T-helper 1 cell (primary cell): Measurements from ENCODE around the gene RARRES1.

ENCODE experiments used
- DNase-seq, 5 donors: peaks; one replicate each; pipeline ENCODE4 v3.0.0-alpha.2; 2012 to 2020
- total RNA-seq, 4 donors: gene quantifications; one replicate each; lab custom pipeline; 2026; lab: John Stamatoyannopoulos, UW

Gene RARRES1, protein sequence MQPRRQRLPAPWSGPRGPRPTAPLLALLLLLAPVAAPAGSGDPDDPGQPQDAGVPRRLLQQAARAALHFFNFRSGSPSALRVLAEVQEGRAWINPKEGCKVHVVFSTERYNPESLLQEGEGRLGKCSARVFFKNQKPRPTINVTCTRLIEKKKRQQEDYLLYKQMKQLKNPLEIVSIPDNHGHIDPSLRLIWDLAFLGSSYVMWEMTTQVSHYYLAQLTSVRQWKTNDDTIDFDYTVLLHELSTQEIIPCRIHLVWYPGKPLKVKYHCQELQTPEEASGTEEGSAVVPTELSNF
- total RNA-seq: 0 to 0.12 (median 0) reads per million in 4 donors

DNA sequence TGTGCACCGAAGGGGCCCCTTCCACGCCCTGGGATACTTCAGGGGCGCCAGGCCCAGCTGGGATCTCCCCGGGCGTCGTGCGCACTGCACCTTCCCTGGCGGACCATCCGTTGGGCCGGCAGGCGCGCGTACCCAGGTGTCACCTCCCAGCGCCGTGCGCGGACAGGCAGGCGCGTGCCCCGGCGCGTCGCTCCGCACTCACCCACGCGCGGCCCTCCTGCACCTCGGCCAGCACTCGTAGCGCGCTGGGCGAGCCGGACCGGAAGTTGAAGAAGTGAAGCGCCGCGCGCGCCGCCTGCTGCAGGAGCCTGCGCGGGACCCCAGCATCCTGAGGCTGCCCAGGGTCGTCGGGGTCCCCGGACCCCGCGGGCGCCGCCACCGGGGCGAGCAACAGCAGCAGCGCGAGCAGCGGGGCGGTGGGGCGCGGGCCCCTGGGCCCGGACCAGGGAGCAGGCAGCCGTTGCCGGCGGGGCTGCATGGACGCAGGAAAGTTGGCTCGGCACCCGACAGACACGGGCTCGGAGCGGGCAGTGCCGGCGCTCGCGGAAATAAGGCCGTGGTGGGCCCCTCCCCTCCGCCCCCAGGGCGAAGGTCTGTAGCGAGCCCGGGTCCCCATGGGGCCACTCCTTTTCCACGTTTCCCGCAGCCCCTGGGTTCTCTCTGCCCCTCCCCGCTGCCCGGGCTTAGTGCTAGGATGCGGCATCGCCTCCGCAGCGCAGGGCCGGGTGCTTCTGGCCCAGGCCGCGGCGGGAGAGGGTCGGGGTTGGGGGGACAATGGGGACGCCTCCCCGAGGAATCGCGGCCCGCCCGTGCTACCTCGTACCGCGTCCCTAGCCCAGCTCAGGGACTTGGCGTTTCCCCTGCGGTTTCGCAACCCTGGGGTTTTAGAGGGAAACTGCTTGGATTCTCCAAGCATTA, at the start of gene RARRES1:
TSS of gene RARRES1 (minus strand) at position 520 of the 918 bp plus-strand sequence. CDS start at position 478, 42 bp downstream.
- peak in 2 of 5 donors; percentile 22 to 43 for DNase-seq

DNA sequence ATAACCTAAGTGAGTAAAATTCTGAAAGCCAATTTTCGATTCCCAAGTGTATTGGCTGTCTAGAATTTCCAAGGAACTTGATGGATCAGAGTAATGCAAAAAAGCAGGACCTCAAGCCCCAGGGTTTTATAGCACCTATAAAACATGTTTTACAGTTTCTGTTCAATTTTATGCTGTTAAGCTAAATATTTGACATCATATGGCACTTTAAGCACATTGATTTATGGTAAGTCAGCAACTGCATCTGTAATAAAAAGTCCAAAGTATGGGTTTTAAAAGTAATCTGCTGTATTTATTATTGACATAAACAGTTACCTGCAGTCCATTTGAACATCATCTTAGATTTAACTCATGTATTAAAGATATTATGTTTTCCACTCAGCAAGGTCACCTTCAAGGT, 49.6 kb upstream of the RARRES1 start:
- no peak for DNase-seq

- no peak for DNase-seq
Observed at GRCh38 chr3:158781191-158781590, 48.9 kb upstream of the RARRES1 start.

GRCh38 chr3:158780766-158781165, 48.5 kb upstream of the RARRES1 start:
- DNase-seq: no peak

DNA sequence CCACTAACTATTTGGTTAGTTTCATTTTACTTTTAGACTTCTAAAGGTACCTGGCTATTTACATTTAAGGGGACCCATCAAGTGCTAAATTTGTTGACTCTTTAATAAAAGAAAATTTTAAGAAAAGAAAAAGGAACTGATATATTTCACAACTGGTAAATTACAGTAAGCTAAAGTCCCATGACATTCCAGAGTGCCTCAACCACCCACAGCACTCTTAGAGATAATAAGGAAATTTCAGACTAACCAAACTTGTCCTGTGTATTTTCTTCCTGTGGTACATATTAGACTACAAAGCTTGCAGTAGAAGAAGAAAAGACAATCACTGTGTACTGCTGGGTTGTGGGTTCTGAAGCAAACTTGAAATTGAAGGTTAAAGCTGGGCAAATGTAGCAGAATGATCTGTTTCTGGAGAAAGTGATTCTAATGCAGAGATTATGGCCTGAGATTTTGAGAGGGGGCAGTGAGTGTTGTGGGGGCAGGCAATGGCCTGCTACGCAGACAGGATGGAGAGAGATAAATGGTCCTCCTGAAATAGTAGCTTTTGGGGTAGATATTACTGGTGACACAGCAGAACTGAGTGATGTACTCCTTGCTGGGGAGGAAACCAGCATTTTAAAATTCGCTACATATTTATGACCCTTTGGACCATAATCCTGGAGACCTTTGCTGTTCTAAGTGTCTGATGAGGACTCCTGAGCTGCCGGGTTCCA, 45.1 kb upstream of the RARRES1 start:
- no peak for DNase-seq

GRCh38 chr3:158776531-158776930, 44.3 kb upstream of the RARRES1 start:
- DNase-seq: no peak

DNA sequence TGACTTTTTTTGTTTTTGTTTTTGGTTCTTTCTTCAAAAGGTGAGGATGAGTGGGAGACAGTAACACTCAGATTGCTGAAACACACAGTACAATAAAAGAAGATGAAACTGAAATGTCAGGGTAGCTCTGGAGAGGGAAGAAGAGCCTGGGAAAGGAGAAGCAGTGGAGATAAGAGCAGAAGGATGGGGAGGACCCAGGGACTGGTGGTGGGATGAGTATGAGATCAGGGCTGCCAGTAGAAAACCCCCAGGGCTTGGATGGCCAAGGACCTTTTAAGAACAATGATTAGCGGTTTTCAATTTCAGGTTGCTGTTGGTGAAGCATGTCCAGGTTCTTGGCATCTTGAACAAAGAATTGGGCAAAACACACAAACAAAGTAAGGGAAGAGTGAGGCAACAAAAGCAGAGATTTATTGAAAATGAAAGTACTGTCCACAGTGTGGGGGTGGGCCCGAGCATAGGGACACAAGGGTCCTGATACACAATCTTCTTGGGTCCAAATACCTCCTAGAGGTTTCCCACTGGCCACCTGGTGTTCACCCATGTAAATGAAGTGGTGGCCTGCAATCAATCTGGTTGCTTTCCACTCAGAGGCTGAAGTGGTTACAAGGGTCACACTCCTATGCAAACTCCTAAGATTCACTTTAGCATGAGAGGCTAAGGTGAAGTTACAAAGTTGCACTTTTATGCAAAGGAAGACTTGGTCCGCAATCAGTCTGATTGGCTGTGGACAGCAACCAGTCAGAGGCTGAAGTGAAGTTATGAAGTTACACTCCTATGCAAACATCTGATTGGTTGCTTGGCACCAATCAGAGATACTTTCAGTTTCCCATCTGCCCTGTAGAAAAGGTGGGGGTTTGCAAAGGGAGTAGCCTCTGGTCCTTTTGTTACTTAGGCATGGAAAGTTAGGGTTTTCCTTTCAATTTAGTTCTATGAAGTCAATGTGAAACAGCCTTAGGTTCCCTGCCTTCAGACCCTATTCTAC, 43.5 kb upstream of the RARRES1 start:
- DNase-seq: peak in 1 of 5 donors; percentile 4

GRCh38 chr3:158774965-158775364, 42.7 kb upstream of the RARRES1 start:
- DNase-seq: no peak

DNA sequence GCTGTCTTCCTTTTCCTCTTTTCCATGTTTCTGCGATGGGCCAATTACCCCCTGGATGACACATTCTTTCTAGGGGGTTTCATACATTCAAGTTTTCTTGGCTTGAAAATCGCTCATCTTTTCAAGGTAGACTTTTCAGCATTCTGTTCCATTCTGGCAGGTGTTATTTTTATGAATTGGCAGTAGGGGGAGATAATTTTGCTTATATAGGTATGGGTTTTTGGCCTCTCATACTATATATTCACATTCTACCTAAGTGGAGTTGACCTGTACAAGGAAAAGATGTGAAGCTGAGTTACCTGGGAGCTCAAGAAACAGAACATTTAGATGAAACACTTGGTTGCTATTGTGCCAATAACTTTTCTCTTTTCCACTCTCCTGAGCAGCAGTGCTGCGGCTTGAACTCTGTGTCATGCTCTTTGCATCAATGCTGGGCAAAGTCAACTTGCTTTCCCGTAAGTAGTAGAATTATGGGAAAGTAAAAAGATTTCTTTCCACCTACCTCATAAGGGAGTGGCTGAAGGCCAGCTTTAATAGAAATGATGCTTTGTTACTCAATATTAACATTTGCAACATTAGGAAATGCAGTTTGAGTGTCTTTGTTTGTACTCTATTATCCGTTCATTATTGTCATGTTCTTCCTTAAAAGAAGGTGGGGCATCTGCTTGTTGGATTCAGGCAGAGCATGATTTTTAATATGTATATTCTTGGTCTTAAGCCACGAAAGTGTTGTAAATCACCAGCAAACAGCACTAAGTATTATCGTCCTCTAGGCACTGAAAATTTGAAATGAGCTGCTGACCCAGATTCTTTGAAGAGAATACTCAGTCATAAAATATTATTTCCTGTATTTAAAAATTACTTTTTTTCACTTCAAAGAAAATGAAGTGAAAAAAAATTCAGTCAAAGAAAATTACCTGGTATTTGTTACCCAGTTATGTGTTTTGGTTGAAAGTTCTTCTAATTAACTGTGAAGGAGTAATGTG, 41.9 kb upstream of the RARRES1 start:
- DNase-seq: no peak

DNA sequence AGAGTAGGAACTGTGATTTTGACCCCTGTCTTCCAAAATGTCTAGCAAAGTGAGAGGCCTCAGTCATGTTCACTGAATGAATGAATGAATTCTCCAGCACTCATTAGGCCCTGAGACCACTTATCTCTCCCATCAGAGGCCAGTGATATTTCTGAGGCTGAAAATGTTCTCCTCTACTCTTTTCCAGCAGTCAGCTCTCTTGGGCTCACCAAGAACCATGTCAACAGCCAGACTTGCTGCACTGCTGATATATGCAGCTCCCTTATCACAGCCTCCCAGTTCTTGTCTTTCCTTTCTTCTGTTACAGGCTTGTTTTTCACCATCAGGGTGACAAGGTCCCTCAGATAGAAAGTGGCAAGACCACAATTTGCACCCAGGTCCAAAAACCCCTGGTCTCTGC, 40.9 kb upstream of the RARRES1 start:
- no peak for DNase-seq

DNA sequence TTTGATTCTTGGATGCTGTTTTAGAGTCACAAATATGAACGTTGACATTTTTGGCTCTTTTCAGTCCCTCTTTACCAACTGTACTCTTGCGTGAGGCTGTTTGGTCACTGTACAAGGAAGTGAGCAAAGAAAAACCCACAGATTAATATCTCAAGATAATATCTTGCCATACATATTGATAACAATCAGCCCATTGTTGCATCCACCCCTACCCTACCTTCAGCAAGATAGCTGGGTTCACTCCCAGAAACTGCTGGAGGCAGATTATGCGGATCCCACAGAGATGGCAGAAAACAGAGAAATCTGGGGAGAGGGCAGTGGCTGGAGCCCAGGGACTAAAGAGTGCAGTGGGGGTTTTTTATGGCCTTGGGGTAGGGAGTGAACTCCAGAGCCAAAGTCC, 39.7 kb upstream of the RARRES1 start:
- no peak for DNase-seq

- no peak for DNase-seq
Observed at GRCh38 chr3:158771577-158771976, 39.3 kb upstream of the RARRES1 start.

GRCh38 chr3:158770741-158771350, 38.6 kb upstream of the RARRES1 start:
- no peak for DNase-seq

DNA sequence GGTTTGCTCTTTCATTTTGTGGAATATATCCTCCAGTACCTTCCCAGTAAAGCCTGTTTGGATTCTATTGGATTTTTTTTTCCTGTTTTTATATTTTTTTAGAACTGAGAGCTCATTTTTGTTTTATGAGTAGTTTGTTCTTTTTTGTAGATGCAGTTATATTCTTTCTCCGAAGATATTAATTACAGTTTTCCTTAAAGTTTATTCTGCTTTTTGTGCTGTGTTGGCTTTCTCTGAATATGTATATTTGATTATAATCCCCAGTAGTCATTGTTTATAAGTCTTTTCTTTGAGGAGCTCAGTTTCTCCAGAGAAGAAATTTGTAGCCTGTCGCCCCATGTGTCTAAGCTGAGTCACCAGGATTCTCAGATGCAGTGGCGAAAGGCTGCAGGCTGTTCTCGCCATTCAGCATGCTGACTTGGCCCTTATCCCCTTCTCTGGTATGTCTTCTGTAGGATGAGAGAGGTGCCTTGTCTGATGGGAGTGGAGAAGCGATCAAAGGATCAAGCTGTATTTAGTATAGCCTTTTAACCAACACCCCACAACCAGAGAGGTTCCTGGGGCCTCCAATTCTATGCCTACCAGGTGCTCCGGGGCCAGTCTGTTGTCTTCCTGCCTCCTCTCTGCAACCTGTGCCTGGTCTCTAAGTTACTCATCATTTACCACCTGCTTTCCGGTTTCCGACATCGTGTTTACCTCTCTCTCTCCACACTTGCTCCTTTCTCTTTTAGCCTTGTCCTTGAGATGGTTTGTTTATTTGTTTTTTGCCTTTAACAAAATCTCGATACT, 37.9 kb upstream of the RARRES1 start:
- no peak for DNase-seq

- DNase-seq: no peak
Observed at GRCh38 chr3:158769549-158769948, 37.3 kb upstream of the RARRES1 start.

- no peak for DNase-seq
Observed at GRCh38 chr3:158768881-158769543, 36.8 kb upstream of the RARRES1 start.

GRCh38 chr3:158768361-158768787, 36.1 kb upstream of the RARRES1 start:
- DNase-seq: no peak

DNA sequence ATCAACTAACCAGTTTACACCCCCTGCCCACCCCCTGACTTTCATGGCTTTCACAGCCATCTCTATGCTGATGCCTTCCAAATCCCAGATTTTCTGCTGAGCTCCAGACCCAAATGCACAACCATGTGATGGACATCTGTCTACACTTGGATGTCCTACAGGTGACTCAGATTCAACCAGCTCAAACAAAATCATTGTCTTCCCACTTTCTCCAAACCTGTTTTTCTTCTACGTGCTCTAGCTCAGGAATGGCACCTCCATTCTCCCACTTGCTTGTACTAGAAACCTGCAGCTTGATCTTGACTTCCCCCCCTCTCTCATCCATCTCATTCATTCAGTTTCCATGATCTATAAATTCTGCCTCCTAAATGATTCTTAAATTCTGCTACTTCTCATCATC, 34.1 kb upstream of the RARRES1 start:
- DNase-seq: no peak
